GM19372 (cell line): ENCODE results near the gene LPAR3.

ENCODE experiments used
- ATAC-seq: cut with Tn5 transposase; IDR thresholded peaks from one replicate; pipeline ENCODE4 v1.9.1; 2021; ENCODE audit warnings: mild to moderate bottlenecking, low read depth, moderate library complexity; ENCODE audit not compliant: unreplicated experiment

Gene LPAR3

GRCh38 chr1:84834419-84835064 lies 58.5 kb downstream of the LPAR3 start:
- ATAC-seq, result no peak

DNA sequence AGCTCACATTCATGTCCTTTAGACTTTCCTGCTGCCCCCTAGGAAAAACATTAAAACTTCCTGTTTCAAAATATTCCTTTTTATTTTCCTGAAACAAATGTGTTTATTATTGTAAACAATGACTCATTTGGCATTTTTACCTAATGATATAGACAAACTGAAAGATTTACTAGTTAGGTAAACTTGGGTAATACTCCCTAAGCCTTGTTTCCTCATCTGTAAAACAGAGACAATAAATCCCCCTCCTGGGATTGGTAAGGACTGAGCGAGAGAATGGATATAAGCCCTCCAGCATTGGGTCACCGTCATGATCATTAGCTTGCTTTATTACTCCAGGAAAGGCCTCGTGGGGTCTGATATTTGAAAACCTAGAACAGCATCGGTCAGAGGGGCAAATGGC lies 59.8 kb downstream of the LPAR3 start:
- ATAC-seq, result no peak

DNA sequence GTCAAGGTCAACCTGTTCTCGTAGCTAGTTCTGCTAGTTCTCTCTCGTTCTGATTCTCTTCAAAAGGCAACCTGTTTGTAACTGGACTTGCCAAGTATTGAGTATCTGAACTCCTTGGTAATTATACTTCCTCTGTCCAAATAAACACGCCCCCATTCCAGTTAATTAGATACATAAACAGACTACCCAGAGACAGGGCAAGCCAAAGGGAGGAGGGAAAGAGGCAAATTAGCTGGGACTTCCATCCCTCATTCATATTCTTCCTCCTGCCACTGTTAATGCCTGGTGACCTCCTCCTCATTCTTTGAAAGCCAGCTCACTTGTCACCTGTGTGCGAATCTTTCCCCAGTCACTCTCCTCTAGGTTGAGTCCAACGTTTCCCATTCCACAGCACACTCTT lies 62.9 kb downstream of the LPAR3 start:
- ATAC-seq, result no peak

DNA sequence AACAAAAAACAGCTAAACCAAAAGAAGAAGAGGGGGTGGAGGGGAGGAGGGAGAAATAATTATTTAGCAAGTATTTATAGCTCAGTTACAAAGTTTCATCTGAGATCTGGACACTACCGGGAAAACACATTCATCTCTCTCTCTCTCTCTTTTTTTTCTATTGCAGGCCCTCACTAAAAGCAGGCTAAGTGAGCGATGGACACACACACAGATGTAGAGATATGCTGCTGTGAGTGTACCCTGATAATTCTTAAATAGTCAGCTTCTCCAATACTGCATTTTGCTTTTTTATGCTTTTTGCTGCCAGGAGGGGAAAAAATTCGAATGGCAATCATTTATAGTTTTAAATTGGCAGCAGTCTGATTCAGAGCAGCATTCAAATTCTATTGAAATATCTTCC lies 65.0 kb downstream of the LPAR3 start:
- ATAC-seq, result no peak

DNA sequence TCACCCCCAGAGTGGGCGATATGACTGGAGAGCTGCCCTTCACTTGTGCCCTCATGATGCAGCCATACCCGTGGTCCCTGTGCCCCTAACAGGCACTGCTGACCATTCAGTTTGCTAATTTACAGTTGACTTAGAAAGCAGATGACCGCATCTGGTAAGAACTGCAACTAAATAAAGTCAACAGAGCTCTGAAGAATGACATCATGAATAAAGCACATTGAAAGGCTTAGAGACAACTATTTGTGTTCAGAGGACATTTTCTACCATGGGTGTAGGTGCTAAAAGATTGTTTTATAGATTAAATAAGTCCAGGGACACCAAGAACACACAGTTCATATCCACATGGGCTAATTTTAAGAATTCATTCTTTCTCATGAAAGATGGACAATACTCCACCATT lies 65.5 kb downstream of the LPAR3 start:
- no peak for ATAC-seq

DNA sequence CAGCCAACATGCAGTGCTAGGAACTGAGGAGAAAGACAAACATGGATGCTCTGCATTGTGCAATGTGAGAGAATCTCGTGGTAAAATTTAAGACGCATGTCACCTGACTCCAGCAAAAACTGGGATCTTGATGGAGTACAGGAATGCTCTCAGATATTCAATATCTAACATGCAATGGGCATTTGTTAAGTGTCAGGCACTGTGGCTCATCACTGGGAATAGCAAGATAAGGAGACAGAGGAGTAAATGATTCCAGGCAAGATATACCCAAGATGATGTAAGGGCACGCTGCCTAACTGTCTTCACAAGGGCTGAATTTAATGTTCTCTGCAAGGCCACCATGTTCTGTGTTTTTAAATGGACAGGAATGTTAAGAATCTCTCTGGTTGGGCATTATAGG lies 67.8 kb downstream of the LPAR3 start:
- ATAC-seq, result no peak

DNA sequence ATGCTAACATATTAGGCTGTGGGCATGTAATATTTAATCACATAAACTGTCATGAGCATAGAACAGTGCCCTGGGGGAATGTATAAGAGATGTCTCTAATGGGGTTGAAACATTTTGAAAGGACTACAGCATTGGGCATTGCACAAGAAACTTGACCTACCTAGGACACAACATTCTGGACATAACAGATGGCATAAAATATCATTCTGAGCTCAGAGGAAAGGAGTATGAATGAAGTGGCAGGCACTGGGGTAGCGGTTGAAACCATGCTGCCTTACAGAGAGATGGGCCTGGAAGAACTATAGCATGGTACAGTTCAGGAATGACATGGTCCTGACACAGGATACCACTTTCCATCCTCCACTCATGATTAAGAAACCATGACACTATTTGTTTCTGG lies 69.0 kb downstream of the LPAR3 start:
- ATAC-seq, result no peak

DNA sequence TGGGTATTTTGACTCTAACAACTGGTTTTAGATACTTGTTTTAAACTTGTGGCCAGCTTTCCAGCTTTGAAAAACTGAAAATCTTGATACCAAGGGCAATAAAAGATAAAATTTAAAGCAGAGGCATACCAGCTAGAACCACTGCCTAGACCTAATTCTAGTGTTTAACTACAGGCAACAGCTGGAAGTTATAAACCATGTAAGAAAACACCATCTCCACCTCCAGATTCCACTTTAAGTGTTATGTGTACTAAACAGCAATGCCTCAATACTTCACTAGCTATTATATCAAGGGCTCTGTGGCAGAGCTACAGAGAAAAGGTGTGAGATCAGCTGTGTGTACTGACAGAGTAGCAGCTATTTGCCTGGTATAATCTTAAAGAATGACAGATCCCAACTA lies 69.5 kb downstream of the LPAR3 start:
- no peak for ATAC-seq

- ATAC-seq, result no peak
Observed at GRCh38 chr1:84810343-84810742, 82.7 kb downstream of the LPAR3 start.

DNA sequence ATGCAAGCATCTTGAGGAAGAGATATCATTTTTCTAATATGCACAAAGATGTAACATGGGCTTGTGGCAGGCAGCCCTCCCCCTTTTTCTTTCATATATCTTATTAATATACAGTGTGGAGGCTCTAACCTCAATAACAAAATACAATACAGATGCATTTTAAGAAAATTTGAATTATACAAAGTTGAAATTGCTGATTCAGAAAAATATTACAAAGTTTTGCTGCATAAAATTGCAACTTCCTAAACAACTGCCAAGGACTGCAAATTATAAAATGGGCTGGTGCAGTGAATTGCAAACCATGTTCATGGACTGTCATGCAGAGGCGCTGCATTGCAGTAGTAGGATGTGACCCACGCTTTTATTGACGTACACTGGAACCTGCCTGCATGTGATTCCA lies 84.0 kb downstream of the LPAR3 start:
- no peak for ATAC-seq

- ATAC-seq, result no peak
Observed at GRCh38 chr1:84803604-84804003, 89.4 kb downstream of the LPAR3 start.

DNA sequence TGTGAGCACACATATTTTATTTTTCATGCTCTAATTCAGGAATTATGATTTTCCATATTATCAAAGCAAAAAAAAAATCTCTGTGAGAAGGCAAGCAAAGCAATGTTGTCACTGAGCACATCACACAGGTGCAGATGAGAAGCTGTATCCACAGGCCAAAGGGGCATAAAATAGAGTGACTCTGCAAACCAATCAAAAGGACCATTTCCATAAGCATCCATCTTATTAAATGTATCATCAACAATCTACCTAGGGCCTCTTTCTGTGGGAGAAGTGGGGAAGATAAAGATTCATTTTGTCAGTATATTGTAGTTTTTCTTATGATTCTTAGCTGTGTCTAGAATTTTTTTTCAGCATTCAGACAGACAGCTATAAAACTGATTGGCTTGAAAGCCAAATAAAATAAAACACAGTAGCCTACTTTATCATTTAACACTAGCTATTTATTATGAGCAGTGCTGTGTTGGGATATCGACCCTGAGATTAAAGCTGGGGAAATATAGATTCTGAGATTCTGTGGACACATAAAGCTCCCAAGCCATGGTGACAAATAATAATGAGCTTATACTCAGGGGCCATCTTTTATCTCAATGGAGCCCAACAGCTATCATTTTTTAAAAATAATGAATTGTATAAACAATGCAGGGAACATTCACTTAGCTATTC lies 90.3 kb downstream of the LPAR3 start:
- no peak for ATAC-seq

DNA sequence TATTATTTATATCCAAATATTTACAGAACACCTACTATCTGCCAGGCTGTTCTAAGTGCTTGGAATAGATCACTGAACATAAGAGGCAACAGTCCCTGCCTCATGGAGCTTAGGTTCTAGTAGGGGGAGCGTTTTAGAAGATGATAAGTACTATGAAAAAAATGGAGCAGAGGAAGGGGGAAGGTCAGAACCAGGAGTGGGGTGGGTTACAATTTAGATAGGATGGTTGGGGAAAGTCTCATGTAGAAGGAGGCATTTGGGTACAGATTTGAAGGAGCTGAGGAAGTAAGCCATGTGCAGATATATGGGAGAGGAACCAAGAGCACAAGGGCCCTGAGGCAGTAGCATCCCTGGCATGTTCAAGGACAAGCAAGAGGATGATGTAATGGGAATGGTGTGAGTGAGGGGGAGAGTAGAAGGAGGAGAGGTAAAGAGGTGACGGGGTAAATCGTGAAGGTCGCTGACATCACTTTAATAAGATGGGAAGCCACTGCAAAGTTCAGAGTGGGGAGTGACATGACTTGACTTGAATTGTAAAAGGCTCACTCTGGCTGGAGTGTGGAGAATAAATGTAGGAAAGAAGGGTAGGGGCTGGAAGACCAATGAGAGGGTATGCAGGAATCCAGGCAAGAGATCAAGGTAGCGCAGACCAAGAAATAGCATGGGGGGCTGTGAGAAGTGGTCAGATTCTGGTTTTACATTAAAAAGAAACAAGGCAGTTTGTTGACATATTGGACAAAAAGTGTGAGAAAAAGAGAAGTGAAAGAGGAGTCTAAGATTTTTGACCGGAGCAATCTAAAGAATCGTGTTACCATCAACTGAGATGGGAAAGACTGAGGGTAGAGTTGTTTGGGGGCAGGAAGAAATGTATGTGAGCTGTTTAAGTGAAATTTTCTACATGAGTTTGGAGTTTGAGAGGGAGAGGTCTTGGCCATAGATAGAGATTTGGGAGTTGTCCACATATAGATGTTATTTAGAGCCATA lies 92.6 kb downstream of the LPAR3 start:
- no peak for ATAC-seq

DNA sequence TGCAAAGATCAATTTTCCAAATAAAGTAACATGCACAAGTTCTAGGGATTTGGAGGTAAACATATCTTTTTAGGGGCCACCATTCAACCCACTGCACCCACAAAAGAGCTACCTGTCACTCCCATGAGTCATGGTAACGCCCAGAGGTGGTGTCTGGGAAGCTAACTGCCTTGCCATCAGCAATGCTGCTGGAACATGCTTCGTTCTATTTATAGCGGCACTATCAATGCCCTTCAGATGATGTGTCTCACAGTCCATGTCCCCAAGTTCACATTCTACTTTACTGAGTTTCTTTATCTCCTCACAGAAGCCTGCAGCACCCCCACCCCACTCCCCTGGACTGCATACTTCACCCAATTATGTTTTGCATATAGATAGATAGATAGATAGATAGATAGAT lies 95.4 kb downstream of the LPAR3 start:
- ATAC-seq, result no peak

GRCh38 chr1:84795966-84796600 lies 96.9 kb downstream of the LPAR3 start:
- no peak for ATAC-seq

DNA sequence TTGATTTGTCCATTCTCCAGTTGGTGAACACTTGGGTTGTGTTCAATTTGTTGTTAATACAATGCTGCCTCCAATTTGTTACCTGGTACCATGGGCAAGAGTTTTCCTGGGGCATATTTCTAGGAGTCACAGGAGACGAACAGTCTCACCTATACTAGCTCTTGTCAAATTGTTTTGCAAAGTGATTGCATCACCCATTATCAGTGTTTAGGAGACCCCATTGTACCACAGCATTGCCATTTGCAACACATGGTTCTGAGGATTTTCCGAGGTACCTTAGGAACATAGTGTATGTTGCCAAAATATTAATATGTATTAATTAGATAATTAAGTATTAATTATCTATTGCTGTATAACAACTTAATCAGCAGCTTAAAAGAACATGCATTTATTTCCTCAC lies 97.8 kb downstream of the LPAR3 start:
- no peak for ATAC-seq

DNA sequence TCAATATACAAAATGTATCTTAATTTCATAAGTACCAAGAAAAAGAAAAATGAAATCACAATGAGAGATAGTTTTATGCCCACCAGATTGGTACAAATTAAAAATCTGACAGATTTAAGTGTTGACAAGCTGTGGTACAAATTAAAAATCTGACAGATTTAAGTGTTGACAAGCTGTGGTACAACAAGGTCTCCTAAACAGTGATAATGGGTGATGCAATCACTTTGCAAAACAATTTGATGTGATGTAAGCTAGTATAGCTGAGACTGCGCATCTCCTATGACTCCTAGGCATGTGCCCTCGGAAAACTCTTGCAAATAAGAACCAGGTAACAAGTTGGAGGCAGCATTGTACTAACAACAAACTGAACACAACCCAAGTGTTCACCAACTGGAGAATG lies 100.6 kb downstream of the LPAR3 start:
- no peak for ATAC-seq

GRCh38 chr1:84789014-84789413 lies 104.0 kb downstream of the LPAR3 start:
- no peak for ATAC-seq

DNA sequence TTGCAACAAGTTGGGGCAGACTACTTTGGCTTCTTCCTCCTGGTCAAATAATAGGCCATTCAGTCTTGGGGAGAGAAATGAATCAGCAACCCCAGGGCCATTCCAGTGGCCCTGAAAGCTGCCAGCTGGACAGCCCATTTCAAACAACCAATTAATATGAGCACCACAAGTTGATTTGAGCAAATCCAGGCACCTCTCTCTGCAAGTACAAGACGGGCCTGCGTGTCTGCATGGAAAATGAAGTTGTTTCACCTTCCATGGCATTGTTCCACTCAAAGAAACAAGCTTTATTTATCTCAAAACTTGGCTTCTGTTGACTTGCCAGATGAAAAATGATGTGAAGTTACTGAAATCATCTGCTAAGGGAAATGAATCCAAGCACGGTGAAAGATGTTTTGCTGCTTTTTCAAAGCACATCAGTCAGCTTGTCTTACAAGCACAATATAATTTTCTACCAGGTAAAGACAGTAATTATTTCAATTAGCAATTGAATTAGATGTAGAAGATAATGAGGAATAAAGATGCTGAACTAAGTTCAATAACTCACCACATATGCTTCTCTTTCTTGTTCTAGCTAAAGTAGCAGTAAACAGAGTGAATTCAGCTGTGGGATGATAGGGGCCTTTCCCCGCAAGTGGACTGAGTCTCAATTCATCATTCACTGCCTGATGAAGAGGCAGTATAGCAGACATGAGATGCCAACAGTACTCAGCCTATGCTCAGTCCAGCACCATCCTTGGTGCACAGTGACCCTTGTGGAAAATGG lies 107.6 kb downstream of the LPAR3 start:
- no peak for ATAC-seq

GRCh38 chr1:84782881-84783280 lies 110.1 kb downstream of the LPAR3 start:
- no peak for ATAC-seq
